Measurements from ENCODE around the gene RRAS.
"Not testable (repeated sequence)": the region's sequence is repeated elsewhere in the genome, so short reads cannot be mapped to it uniquely, and the experiment has no call there.

The RRAS gene

GRCh38 chr19:49626226-49626625, 13.7 kb downstream of the RRAS start:
- DNase-seq = no peak

DNA sequence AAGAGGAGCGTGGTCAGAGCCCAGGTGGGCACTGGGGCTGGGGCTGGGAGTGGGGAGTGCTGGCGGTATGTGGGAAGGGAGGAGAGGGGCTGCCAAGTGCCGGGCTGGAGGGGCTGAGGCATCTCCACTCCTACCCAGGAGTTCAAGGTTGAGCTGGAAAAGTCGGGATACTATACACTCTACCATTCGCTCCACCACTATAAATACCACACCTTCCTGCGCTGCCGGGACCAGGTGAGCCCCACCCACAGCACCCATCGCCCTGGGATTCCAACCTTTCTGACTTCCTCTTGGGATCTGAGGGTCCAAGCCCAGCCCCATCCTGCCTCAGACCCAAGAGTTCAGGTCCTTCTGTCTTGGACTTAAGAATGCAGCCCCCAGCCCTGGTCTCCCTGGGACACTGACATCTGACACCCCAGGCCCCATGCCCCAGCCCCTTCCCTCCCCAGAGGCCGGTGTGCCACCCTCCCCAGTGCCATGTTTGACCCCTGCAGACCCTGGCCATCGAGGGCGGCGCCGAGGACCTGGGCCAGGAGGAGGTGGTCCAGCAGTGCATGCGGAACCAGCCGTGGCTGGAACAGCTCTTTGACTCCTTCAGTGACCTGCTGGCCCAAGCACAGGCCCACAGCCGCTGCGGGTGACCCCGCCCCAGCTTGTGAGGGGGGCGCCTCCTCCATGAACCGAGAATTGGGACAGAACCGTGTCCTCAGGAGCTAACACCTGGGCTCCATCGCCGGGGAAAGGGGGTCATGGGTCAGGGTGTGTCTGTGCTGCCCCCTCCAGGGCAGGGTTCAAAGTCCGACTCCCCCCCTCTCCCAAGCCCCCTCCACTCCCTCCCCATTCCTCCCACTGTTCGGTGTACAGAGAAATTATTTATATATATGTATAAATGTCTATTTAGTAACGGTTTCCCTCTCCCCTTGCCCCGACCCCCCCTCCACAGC, 14.7 kb downstream of the RRAS start:
- DNase-seq = no peak

DNA sequence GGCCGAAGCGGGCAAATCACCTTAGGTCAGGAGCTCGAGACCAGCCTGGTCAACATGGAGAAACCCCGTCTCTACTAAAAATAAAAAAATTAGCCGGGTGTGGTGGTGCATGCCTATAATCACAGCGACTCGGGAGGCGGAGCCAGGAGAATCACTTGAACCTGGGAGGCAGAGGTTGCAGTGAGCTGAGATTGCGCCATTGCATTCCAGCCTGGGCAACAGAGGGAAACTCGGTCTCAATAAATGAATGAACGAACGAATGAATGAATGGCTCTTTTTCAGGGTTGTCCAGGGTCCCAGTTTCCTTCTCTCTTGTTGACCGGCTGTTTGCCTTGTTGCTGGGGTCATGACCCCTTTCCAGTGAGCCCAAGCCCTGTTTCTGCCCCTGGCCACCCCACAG, 22.1 kb downstream of the RRAS start:
- DNase-seq = not testable (repeated sequence)

DNA sequence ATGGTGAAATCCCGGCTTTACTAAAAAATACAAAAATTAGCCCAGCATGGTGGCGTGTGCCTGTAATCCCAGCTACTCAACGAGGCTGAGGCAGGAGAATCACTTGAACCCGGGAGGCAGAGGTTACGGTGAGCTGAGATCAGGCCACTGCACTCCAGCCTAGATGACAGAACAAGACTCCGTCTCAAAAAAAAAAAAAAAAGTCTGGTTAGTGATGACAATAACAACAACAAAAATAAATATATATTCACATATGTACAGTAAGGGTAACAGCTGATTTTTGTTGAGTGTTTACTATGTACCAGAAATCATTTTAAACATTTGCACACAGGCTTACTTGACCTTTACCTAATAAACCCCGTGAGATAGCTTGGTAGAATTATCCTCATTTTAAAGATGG, 23.0 kb downstream of the RRAS start:
- no peak for DNase-seq

GRCh38 chr19:49616532-49616931, 23.4 kb downstream of the RRAS start:
- DNase-seq = no peak

DNA sequence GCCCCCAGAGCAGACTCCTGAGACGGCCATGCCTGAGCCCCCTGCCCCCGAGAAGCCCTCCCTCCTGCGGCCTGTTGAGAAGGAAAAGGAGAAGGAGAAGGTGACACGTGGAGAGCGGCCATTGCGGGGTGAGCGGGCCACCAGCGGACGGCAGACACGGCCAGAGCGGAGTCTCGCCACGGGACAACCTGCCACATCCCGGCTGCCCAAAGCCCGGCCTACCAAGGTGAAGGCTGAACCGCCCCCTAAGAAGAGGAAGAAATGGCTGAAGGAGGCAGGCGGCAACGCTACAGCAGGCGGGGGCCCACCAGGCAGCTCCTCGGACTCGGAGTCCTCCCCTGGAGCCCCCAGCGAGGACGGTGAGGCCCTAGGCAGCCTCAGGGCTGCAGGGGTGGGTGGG, 24.1 kb downstream of the RRAS start:
- no peak for DNase-seq

DNA sequence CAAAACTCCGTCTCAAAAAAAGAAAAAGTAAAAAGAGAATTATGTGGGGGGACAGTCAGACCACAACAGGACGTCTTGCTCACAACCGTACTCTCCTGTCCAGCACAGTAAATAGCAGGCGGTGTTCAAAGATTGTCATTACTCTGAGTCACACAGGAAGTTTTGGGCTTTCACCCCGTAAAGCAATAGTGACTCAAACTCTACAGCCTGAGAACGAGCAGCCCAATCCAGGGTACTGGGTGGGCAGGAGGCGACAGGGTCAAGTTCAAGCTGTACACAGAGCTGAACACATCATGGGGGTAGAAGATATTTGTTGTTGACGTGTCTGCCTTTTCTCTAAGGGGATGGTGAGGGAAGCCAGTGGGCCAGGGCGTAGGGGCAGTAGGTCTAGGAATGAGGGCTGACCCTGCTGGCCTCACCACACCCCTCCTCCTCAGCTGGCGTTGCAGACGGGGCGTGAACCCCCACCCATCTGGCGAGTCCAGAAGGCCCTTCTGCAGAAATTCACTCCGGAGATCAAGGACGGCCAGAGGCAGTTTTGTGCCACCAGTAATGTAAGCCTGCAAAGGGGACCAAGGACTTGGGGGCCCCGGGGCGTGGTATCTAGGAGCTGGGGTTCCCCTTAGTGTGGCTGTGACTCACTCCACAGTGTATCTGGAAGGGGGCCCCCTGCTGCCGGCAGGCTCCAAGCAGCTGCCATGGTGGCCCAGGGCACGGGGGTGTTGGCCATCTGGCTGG, 25.7 kb downstream of the RRAS start:
- no peak for DNase-seq

DNA sequence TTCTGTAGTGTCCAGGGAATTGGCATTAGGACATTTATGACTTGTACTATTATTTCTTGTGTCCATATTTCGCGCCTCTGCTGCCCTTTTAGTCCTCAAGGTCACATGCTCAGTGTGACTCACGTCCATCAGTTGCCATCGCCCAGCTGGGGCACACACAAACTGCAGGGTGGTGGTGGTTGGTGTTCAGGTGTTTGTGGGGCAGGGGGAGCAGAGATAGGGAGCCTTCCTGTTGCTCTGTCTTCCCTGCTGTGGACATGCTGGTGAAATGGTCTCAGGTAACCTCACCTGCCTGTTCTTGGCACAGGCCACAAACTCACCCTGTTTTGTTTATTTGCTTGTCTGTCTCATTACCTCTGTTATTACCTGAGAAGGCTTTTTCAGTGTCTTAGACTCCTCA, 26.6 kb downstream of the RRAS start:
- no peak for DNase-seq

GRCh38 chr19:49609499-49610092, 30.3 kb downstream of the RRAS start:
- no peak for DNase-seq

DNA sequence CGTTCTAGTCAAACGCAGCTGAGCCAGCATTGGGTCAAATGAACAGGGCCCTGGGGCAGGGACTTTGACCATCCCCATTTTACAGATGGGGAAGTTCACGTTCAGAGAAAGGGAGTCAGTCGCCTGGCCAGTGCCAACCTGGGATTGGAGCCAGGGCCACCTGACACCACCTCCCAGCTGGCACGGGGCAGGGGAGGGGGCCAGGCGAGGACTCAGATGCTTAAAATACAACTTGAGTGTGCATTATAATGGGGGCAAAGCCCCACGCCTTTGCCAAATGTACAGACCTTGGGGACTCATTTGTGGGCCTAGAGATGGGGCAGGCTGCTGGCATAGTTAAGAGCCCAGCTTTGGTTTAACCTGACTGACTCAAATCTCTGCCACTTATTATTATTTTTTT, 34.3 kb downstream of the RRAS start:
- DNase-seq = no peak

DNA sequence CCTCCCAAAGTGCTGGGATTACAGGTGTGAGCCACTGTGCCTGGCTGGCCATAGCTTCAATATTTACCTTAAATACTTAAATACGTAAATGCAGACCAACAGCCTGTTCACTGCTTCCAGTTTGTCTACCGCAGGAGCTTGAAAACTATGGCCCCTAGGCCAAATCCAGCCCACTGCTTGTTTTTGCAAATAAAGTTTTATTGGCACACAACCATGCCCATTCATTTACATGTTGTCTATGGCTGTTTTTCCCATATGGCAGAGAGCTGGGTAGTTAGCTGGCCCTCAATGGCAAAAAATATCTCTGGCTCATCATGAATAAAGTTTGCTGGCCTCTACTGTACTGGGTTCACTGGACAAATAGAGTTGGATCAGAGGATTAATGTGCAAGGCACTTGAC, 37.1 kb downstream of the RRAS start:
- no peak for DNase-seq

- no peak for DNase-seq
Measured at GRCh38 chr19:49601482-49602038, 38.4 kb downstream of the RRAS start.

DNA sequence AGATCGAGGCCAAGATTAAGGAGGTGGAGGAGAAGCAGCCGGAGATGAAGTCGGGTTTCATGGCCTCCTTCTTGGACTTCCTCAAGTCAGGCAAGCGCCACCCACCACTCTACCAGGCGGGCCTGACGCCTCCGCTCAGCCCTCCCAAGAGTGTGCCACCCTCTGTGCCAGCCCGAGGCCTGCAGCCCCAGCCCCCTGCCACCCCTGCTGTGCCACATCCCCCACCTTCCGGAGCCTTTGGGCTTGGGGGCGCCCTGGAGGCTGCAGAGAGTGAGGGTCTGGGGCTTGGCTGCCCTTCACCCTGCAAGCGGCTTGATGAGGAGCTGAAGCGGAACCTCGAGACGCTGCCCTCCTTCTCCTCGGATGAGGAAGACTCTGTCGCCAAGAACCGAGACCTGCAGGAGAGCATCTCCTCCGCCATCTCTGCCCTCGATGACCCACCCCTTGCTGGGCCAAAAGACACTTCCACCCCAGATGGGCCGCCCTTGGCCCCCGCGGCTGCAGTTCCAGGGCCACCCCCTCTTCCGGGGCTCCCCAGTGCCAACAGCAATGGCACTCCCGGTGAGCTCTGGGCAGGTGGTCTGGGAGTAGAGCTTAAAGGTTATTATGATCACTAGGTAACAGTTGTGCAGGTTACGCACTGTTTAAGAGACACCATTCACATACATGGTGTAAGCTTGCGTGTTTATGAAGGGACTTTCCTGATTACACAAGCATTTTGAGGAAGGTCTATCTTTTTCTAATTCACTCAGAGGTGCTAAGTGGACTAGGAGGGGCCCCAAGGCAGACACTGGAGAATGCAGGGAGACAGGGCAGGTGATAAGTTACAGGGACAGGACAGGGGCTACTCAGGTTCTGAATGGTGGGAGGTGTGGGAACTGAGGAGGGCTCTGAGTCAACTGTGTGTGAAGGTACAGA, 40.3 kb downstream of the RRAS start:
- no peak for DNase-seq

GRCh38 chr19:49597703-49597974, 42.3 kb downstream of the RRAS start:
- no peak for DNase-seq

DNA sequence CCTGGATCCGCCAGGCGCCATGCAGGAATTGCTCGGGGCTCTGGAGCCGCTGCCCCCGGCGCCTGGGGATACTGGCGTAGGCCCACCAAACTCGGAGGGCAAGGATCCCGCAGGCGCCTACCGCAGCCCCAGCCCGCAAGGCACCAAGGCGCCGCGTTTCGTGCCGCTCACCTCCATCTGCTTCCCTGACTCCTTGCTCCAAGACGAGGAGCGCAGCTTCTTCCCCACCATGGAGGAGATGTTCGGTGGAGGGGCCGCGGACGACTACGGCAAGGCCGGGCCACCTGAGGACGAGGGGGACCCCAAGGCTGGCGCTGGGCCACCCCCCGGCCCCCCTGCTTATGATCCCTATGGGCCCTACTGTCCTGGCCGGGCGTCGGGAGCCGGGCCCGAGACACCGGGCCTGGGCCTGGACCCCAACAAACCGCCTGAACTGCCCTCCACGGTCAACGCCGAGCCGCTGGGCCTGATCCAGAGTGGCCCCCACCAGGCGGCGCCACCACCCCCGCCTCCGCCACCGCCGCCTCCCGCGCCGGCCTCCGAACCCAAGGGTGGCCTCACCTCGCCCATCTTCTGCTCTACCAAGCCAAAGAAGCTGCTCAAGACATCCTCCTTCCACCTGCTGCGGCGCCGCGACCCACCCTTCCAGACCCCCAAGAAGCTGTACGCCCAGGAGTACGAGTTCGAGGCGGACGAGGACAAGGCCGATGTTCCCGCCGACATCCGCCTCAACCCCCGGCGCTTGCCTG, 42.8 kb downstream of the RRAS start:
- no peak for DNase-seq

GRCh38 chr19:49596407-49596806, 43.5 kb downstream of the RRAS start:
- DNase-seq = no peak

DNA sequence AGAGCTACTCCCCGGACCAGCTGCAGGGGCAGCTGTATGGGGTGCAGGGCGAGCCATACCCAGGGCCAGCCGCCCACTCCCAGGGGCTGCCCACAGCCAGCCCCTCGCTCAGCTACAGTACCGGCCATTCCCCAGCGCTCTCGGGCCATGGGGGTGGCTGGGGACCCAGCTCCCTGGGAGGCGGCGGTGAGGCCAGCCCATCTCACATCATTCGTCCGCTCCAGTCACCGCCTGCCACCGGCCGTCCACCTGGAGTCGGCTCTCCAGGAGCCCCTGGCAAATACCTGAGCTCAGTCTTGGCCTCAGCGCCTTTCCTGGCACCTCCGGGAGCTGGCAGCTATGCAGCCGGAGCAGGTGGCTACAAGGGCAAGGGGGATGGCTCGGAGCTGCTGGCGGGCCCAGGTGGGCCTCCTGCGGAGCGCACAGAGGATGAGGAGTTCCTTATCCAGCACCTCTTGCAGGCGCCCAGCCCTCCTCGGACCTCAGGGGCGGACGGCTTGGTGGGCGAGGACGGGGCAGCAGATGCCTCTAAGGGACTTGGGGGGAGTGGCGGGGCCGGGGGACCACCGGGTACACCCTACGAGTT, 44.0 kb downstream of the RRAS start:
- DNase-seq = no peak

DNA sequence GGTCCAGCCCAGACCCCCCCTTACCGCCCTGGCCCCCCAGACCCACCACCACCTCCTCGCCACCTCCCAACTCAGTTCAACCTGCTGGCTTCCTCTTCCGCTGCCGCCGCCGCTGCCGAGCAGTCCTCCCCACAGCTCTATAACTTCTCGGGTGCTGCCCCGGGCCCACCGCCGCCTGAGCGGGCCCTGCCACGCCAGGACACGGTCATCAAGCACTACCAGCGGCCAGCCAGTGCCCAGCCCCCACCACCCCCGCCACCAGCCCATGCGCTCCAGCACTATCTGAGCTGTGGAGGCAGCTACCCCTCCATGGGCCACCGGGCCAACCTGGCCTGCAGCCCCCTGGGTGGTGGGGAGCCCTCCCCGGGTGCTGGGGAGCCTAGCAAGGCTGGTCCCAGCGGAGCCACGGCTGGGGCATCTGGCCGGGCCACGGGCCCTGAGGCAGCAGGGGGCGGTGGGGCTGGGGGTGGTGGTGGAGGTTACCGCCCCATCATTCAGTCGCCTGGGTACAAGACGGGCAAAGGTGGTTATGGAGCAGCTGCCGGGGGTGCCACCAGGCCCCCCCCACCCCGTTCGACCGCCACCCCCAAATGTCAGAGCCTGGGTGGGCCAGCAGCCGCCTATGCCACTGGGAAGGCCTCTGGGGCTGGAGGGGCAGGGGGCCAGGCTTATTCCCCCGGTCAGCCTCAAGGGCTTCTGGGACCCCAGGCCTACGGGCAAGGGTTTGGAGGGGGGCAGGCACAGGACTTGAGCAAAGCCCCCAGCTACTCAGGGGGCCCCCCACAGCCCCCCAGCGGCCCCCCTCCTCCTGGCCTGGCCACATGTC, 44.7 kb downstream of the RRAS start:
- no peak for DNase-seq

DNA sequence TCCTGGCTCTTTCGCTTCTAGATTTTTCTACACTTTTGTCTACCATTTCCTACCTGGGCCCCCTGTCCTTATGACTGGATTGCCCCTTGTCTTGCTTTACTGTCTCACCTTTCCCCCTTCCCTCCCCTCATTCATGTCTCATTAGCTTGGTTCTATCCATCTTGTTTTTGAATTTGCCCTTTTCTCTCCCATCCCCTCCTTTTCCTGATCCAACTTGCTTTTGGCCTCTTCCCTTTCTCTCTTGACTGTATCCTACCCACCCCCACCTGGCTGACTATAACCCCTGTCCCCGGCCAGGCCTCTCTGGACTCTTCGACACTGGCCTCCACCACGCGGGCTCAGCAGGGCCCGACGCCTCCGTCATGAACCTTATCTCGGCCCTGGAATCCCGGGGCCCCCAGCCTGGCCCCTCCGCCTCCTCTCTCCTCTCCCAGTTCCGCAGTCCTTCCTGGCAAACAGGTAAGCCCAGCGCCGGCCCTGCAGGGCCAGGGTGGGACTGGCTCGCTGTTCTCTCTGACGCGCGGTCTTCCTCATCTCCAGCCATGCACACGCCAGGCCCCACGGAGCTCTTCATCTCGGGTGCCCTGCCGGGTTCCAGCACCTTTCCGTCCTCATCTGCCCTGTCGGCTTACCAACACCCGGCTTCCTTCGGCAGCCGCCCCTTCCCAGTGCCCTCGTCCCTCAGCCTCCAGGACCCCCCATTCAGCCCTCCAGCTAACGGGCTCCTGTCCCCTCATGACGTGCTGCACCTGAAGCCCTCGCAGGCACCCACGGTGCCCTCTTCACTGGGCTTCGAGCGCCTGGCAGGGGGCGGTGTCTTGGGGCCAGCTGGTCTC, 45.6 kb downstream of the RRAS start:
- no peak for DNase-seq

Data from NCI-H1092 (cell line).